HUES48 (cell line): ENCODE measurements around the gene JMJD8.
"Not testable (repeated sequence)": the region's sequence is repeated elsewhere in the genome, so short reads cannot be mapped to it uniquely, and the experiment has no call there.

Experiments
- H3K27ac ChIP-seq: one replicate; pipeline ENCODE4 v1.7.0; 2013; ENCODE audit warnings: low read depth, low read length, inconsistent platforms
- H3K27me3 ChIP-seq: 2 replicates; pipeline ENCODE4 v1.6.1; 2013; ENCODE audit warnings: mild to moderate bottlenecking, low read length; ENCODE audit not compliant: control insufficient read depth, insufficient read depth
- H3K36me3 ChIP-seq: 2 replicates; pipeline ENCODE4 v1.6.1; 2013; ENCODE audit warnings: low read length; ENCODE audit not compliant: control insufficient read depth, insufficient read depth
- H3K4me1 ChIP-seq: 2 replicates; pipeline ENCODE4 v1.6.1; 2013; ENCODE audit warnings: mild to moderate bottlenecking, low read length; ENCODE audit not compliant: control insufficient read depth, insufficient read depth
- H3K4me3 ChIP-seq: 2 replicates; pipeline ENCODE4 v1.5.1; 2013; ENCODE audit warnings: mild to moderate bottlenecking, low read depth, low read length
- H3K9ac ChIP-seq: 2 replicates; pipeline ENCODE4 v1.6.1; 2013; ENCODE audit warnings: mild to moderate bottlenecking, low read depth, low read length, moderate library complexity
- H3K9me3 ChIP-seq: 2 replicates; pipeline ENCODE4 v1.6.1; 2013; ENCODE audit warnings: low read length; ENCODE audit not compliant: control insufficient read depth, insufficient read depth

Gene JMJD8

GRCh38 chr16:694863-695354 lies 10.8 kb upstream of the JMJD8 start:
- Histone ChIP-seq H3K9me3 (no peaks in the 10 kb centered on the region), H3K36me3 (no peaks in the 10 kb centered on the region), H3K4me3 (peak overlapping the region; percentile 69), H3K9ac (no peak overlapping the region), H3K4me1 (no peaks in the 10 kb centered on the region), H3K27ac (no peak overlapping the region), H3K27me3 (peaks cover 64% of the 10 kb centered on the region)

GRCh38 chr16:694187-694862 lies 10.2 kb upstream of the JMJD8 start:
- H3K4me3 ChIP-seq, result peak overlapping the region; percentile 69
- no peaks in the 10 kb centered on the region for H3K36me3 ChIP-seq
- no peak overlapping the region for H3K9ac ChIP-seq
- H3K27ac ChIP-seq, result no peak overlapping the region
- H3K27me3 ChIP-seq, result peaks cover 59% of the 10 kb centered on the region
- H3K4me1 ChIP-seq, result peaks cover 4% of the 10 kb centered on the region; the same call in 1 of the 2 replicates
- no peaks in the 10 kb centered on the region for H3K9me3 ChIP-seq

GRCh38 chr16:693766-694165 lies 9.6 kb upstream of the JMJD8 start:
- peaks cover 53% of the 10 kb centered on the region for H3K27me3 ChIP-seq
- no peaks in the 10 kb centered on the region for H3K36me3 ChIP-seq
- H3K9ac ChIP-seq, result no peak overlapping the region
- H3K9me3 ChIP-seq, result no peaks in the 10 kb centered on the region
- H3K4me1 ChIP-seq, result peaks cover 4% of the 10 kb centered on the region; the same call in 1 of the 2 replicates
- peak overlapping the region; percentile 69; the same call in 1 of the 2 replicates for H3K4me3 ChIP-seq
- H3K27ac ChIP-seq, result no peak overlapping the region

- H3K9ac ChIP-seq, result no peak overlapping the region
- peaks cover 51% of the 10 kb centered on the region for H3K27me3 ChIP-seq
- H3K4me1 ChIP-seq, result peaks cover 4% of the 10 kb centered on the region; the same call in 1 of the 2 replicates
- no peaks in the 10 kb centered on the region for H3K9me3 ChIP-seq
- peak overlapping the region; percentile 69; the same call in 1 of the 2 replicates for H3K4me3 ChIP-seq
- no peak overlapping the region for H3K27ac ChIP-seq
- H3K36me3 ChIP-seq, result no peaks in the 10 kb centered on the region
Measured at GRCh38 chr16:693364-693763, 9.2 kb upstream of the JMJD8 start.

- no peak overlapping the region for H3K9ac ChIP-seq
- no peak overlapping the region for H3K4me3 ChIP-seq
- peaks cover 4% of the 10 kb centered on the region; the same call in 1 of the 2 replicates for H3K4me1 ChIP-seq
- H3K27me3 ChIP-seq, result peaks cover 48% of the 10 kb centered on the region
- no peaks in the 10 kb centered on the region for H3K9me3 ChIP-seq
- no peak overlapping the region for H3K27ac ChIP-seq
- peaks cover 6% of the 10 kb centered on the region; the same call in 1 of the 2 replicates for H3K36me3 ChIP-seq
Measured at GRCh38 chr16:692356-693108, 8.4 kb upstream of the JMJD8 start.

GRCh38 chr16:691242-691641 lies 7.1 kb upstream of the JMJD8 start:
- H3K27ac ChIP-seq, result not testable (repeated sequence)

GRCh38 chr16:689175-689897 lies 5.2 kb upstream of the JMJD8 start:
- peak overlapping the region; percentile 79; the same call in 1 of the 2 replicates for H3K9ac ChIP-seq
- peaks cover 26% of the 10 kb centered on the region for H3K36me3 ChIP-seq
- H3K27ac ChIP-seq, result peak overlapping the region; percentile 82
- H3K4me3 ChIP-seq, result peak overlapping the region; percentile 93
- no peaks in the 10 kb centered on the region for H3K9me3 ChIP-seq
- peaks cover 29% of the 10 kb centered on the region for H3K27me3 ChIP-seq
- peaks cover 4% of the 10 kb centered on the region; the same call in 1 of the 2 replicates for H3K4me1 ChIP-seq

More at GRCh38 chr16:691242-691641, 7.1 kb upstream of the JMJD8 start:
- peaks cover 18% of the 10 kb centered on the region for H3K36me3 ChIP-seq
- not testable (repeated sequence) for H3K9ac ChIP-seq, H3K9me3 ChIP-seq, H3K4me1 ChIP-seq, H3K4me3 ChIP-seq
- H3K27me3 ChIP-seq, result peaks cover 46% of the 10 kb centered on the region

GRCh38 chr16:687499-687898 lies 3.4 kb upstream of the JMJD8 start:
- Histone ChIP-seq H3K4me1 (peaks cover 9% of the 10 kb centered on the region), H3K36me3 (peaks cover 36% of the 10 kb centered on the region), H3K9me3 (no peaks in the 10 kb centered on the region), H3K27me3 (peaks cover 14% of the 10 kb centered on the region), H3K27ac (no peak overlapping the region), H3K9ac (no peak overlapping the region), H3K4me3 (no peak overlapping the region)

- H3K4me1 ChIP-seq, result peaks cover 9% of the 10 kb centered on the region
Measured at GRCh38 chr16:686459-687260, 2.5 kb upstream of the JMJD8 start.

GRCh38 chr16:685967-686366 lies 1.8 kb upstream of the JMJD8 start:
- H3K9ac ChIP-seq, result no peak overlapping the region
- H3K4me1 ChIP-seq, result peaks cover 16% of the 10 kb centered on the region
- H3K9me3 ChIP-seq, result no peaks in the 10 kb centered on the region
- peaks cover 49% of the 10 kb centered on the region for H3K36me3 ChIP-seq
- H3K4me3 ChIP-seq, result no peak overlapping the region
- H3K27ac ChIP-seq, result no peak overlapping the region
- H3K27me3 ChIP-seq, result 0 out of 2 replicates have a peak, but pooled peaks cover 2% of the 10 kb centered on the region

More at GRCh38 chr16:686459-687260, 2.5 kb upstream of the JMJD8 start:
- no peak overlapping the region for H3K9ac ChIP-seq
- H3K27ac ChIP-seq, result no peak overlapping the region
- no peaks in the 10 kb centered on the region for H3K9me3 ChIP-seq
- H3K4me3 ChIP-seq, result no peak overlapping the region
- peaks cover 45% of the 10 kb centered on the region for H3K36me3 ChIP-seq
- H3K27me3 ChIP-seq, result 0 out of 2 replicates have a peak, but pooled peaks cover 6% of the 10 kb centered on the region
